H1 (cell line): ENCODE measurements around the gene ERGIC3. TPM values are rescaled to one million over a fixed set of nuclear protein-coding genes. Genes with fewer than 3 reads are reported as not detected.

Experiments used
- CTCF ChIA-PET: fragments of 300-600 bp; sonication (Branson Sonifier 250); formaldehyde crosslinking; loops from one replicate; lab custom pipeline; 2021; ENCODE audit not compliant: partially characterized antibody; lab: Charles Lee
- POLR2A ChIA-PET: fragments of 300-600 bp; sonication (Branson Sonifier 250); formaldehyde crosslinking; loops from one replicate; lab custom pipeline; 2021; ENCODE audit warnings: inconsistent platforms; ENCODE audit not compliant: partially characterized antibody; lab: Charles Lee
- DNase-seq, 2 experiments: peaks; one replicate each; pipeline versions ENCODE4 v3.0.0 to v3.0.0-alpha.2; 2010 to 2022; ENCODE audit warnings: low spot score in 2 of 2, low read depth in 1 of 2, mixed read lengths in 1 of 2
- FAIRE-seq: peaks from 2 replicates; lab custom pipeline; 2011; peaks lifted over from hg19 to GRCh38; lab: Jason Lieb, UNC
- H2AFZ ChIP-seq: 2 replicates; pipeline ENCODE4 v1.8.1; 2012; ENCODE audit warnings: low read length, inconsistent platforms
- H2AK5ac ChIP-seq: 2 replicates; pipeline ENCODE4 v1.6.1; 2013; ENCODE audit warnings: low read depth, low read length
- H2BK120ac ChIP-seq: replicated peaks from 2 replicates; pipeline ENCODE3; 2013; ENCODE audit warnings: low read depth, low read length, inconsistent platforms
- H2BK12ac ChIP-seq: 2 replicates; pipeline ENCODE4 v1.6.1; 2013; ENCODE audit warnings: low read depth, low read length
- H2BK15ac ChIP-seq: 2 replicates; pipeline ENCODE4 v1.6.1; 2013; ENCODE audit warnings: low read length
- H2BK20ac ChIP-seq: 2 replicates; pipeline ENCODE4 v1.6.1; 2013; ENCODE audit warnings: low read length
- H2BK5ac ChIP-seq: 2 replicates; pipeline ENCODE4 v1.6.1; 2013; ENCODE audit warnings: low read depth, low read length
- H3K14ac ChIP-seq: 2 replicates; pipeline ENCODE4 v1.6.1; 2013; ENCODE audit warnings: inconsistent platforms; ENCODE audit not compliant: insufficient read length
- H3K18ac ChIP-seq: 2 replicates; pipeline ENCODE4 v1.6.1; 2013; ENCODE audit warnings: low read length; ENCODE audit errors: extremely low read depth
- H3K23ac ChIP-seq: 2 replicates; pipeline ENCODE4 v1.6.1; 2013; ENCODE audit warnings: inconsistent platforms; ENCODE audit not compliant: insufficient read length
- H3K23me2 ChIP-seq: 2 replicates; pipeline ENCODE4 v1.6.1; 2013; ENCODE audit warnings: low read depth, low read length
- H3K27ac ChIP-seq: 2 replicates; pipeline ENCODE4 v1.6.1; 2011; ENCODE audit warnings: low read depth, low read length, inconsistent platforms
- H3K27me3 ChIP-seq, 4 experiments: replicated peaks in 1 of 4; 1 replicate in 1 of 4; 2 replicates in 3 of 4; pipeline versions ENCODE4 v1.6.1 to v1.8.1; 2011 to 2013; ENCODE audit warnings: low read length in 3 of 4, mild to moderate bottlenecking in 3 of 4, inconsistent platforms in 2 of 4, mixed read lengths in 2 of 4, moderate library complexity in 1 of 4; ENCODE audit not compliant: control insufficient read depth in 3 of 4, insufficient read depth in 3 of 4; ENCODE audit errors: extremely low read depth in 1 of 4
- H3K36me3 ChIP-seq, 4 experiments: 2 replicates each; pipeline versions ENCODE4 v1.6.1 to v1.8.1; 2011 to 2013; ENCODE audit warnings: mild to moderate bottlenecking in 4 of 4, low read length in 3 of 4, moderate library complexity in 2 of 4, control low read depth in 1 of 4, inconsistent platforms in 1 of 4; ENCODE audit not compliant: insufficient read depth in 4 of 4, control insufficient read depth in 2 of 4
- H3K4ac ChIP-seq: replicated peaks from 2 replicates; pipeline ENCODE3; 2013; ENCODE audit warnings: low read length, low read depth, mixed read lengths, inconsistent platforms; ENCODE audit not compliant: insufficient read length
- H3K4me1 ChIP-seq, 4 experiments: replicated peaks in 1 of 4; 1 replicate in 1 of 4; 2 replicates in 3 of 4; pipeline versions ENCODE4 v1.6.1 to v1.8.1; 2011 to 2013; ENCODE audit warnings: low read length in 3 of 4, inconsistent platforms in 2 of 4, mixed read lengths in 1 of 4; ENCODE audit not compliant: insufficient read depth in 4 of 4, control insufficient read depth in 3 of 4
- H3K4me2 ChIP-seq, 2 experiments: 2 replicates each; pipeline versions ENCODE4 v1.6.1 to v1.8.1; 2011 to 2013; ENCODE audit warnings: low read depth in 2 of 2, low read length in 2 of 2, control low read depth in 1 of 2, inconsistent platforms in 1 of 2, mild to moderate bottlenecking in 1 of 2; ENCODE audit not compliant: insufficient read depth in 1 of 2
- H3K4me3 ChIP-seq, 4 experiments: fragments of 200-600, 300-600 bp in 1 of 4; sonication (generic), shearing (Covaris generic), sonication (Bioruptor Twin) in 1 of 4; 2 replicates each; pipeline versions ENCODE4 v1.5.1 to v1.8.1; 2011 to 2016; ENCODE audit warnings: low read length in 4 of 4, low read depth in 3 of 4, control low read depth in 2 of 4, inconsistent platforms in 2 of 4, mild to moderate bottlenecking in 2 of 4, mixed read lengths in 1 of 4, moderate library complexity in 1 of 4; ENCODE audit not compliant: insufficient read depth in 2 of 4; ENCODE audit errors: extremely low read depth in 1 of 4
- H3K56ac ChIP-seq: replicated peaks from 2 replicates; pipeline ENCODE3; 2013; ENCODE audit warnings: low read depth, mild to moderate bottlenecking, mixed read lengths, low read length, inconsistent platforms; ENCODE audit not compliant: insufficient read length
- H3K79me1 ChIP-seq: 2 replicates; pipeline ENCODE4 v1.6.1; 2013; ENCODE audit warnings: low read depth, low read length, control low read depth
- H3K79me2 ChIP-seq, 2 experiments: 2 replicates each; pipeline versions ENCODE4 v1.6.1 to v1.8.1; 2012 to 2013; ENCODE audit warnings: low read length in 2 of 2, mild to moderate bottlenecking in 2 of 2, inconsistent platforms in 1 of 2; ENCODE audit not compliant: insufficient read depth in 2 of 2, control insufficient read depth in 1 of 2
- H3K9ac ChIP-seq, 4 experiments: replicated peaks in 1 of 4; 1 replicate in 1 of 4; 2 replicates in 3 of 4; pipeline versions ENCODE4 v1.6.1 to v1.8.1; 2011 to 2013; ENCODE audit warnings: low read depth in 3 of 4, low read length in 3 of 4, control low read depth in 2 of 4, mild to moderate bottlenecking in 2 of 4, moderate library complexity in 2 of 4, inconsistent platforms in 1 of 4; ENCODE audit errors: extremely low read depth in 1 of 4
- H3K9me3 ChIP-seq, 2 experiments: 2 replicates each; pipeline versions ENCODE4 v1.6.1 to v1.8.1; 2012 to 2013; ENCODE audit warnings: mild to moderate bottlenecking in 2 of 2, moderate library complexity in 2 of 2, control low read depth in 1 of 2, inconsistent platforms in 1 of 2, low read depth in 1 of 2, low read length in 1 of 2, mixed read lengths in 1 of 2; ENCODE audit not compliant: insufficient read depth in 2 of 2
- H4K20me1 ChIP-seq, 2 experiments: replicated peaks in 1 of 2; 2 replicates each; pipeline versions ENCODE3 to v1.8.1; 2011 to 2013; ENCODE audit warnings: inconsistent platforms in 2 of 2, low read length in 2 of 2, mild to moderate bottlenecking in 1 of 2; ENCODE audit not compliant: insufficient read depth in 2 of 2, control insufficient read depth in 1 of 2
- H4K5ac ChIP-seq: 2 replicates; pipeline ENCODE4 v1.6.1; 2013; ENCODE audit warnings: low read length, low read depth, mixed read lengths, inconsistent platforms; ENCODE audit not compliant: insufficient read length
- H4K8ac ChIP-seq: 2 replicates; pipeline ENCODE4 v1.8.0; 2013; ENCODE audit warnings: mild to moderate bottlenecking, moderate library complexity, low read length, inconsistent platforms; ENCODE audit not compliant: insufficient read depth; ENCODE audit errors: extremely low read depth
- H4K91ac ChIP-seq: replicated peaks from 2 replicates; pipeline ENCODE3; 2013; ENCODE audit warnings: low read length, mixed read lengths, inconsistent platforms; ENCODE audit not compliant: insufficient read length
- BCL11A ChIP-seq, 2 experiments: IDR thresholded peaks; one replicate each; pipeline ENCODE4 v1.6.1; 2011; ENCODE audit warnings: low read depth in 2 of 2, low read length in 2 of 2, mild to moderate bottlenecking in 2 of 2
- CBX8 ChIP-seq: fragments of 300-800, 300-1000 bp; sonication (generic); IDR thresholded peaks from 2 replicates; pipeline ENCODE4 v1.7.1; 2016; ENCODE audit warnings: low read depth, low read length, borderline replicate concordance
- CREB1 ChIP-seq: IDR thresholded peaks from 2 replicates; pipeline ENCODE4 v1.6.1; 2012; ENCODE audit warnings: inconsistent platforms
- EP300 ChIP-seq, 2 experiments: IDR thresholded peaks; 1 replicate in 1 of 2; 2 replicates in 1 of 2; pipeline ENCODE4 v1.6.1; 2011 to 2012; ENCODE audit warnings: low read depth in 2 of 2, low read length in 2 of 2, mild to moderate bottlenecking in 2 of 2, borderline replicate concordance in 1 of 2, inconsistent platforms in 1 of 2, moderate library complexity in 1 of 2
- GTF2F1 ChIP-seq: IDR thresholded peaks from 2 replicates; pipeline ENCODE4 v1.6.1; 2012; ENCODE audit warnings: low read depth, low read length, improper control_type of control experiment, borderline replicate concordance
- NRF1 ChIP-seq: IDR thresholded peaks from 2 replicates; pipeline ENCODE4 v1.6.1; 2011; ENCODE audit warnings: mild to moderate bottlenecking, low read depth, low read length, improper control_type of control experiment
- PHF8 ChIP-seq: fragments of 200-600 bp; sonication (generic); conservative IDR thresholded peaks from 2 replicates; pipeline ENCODE4 v1.7.1; 2012; ENCODE audit warnings: low read depth, mild to moderate bottlenecking, inconsistent platforms, low read length, moderate library complexity
- POU5F1 ChIP-seq: IDR thresholded peaks from 2 replicates; pipeline ENCODE4 v1.6.1; 2011; ENCODE audit warnings: low read depth, mild to moderate bottlenecking, low read length, moderate library complexity
- RXRA ChIP-seq: IDR thresholded peaks from 2 replicates; pipeline ENCODE4 v1.6.1; 2011; ENCODE audit warnings: low read depth, mild to moderate bottlenecking, low read length, moderate library complexity; ENCODE audit not compliant: insufficient read depth
- SP1 ChIP-seq: IDR thresholded peaks from 2 replicates; pipeline ENCODE4 v1.6.1; 2011; ENCODE audit warnings: low read depth, low read length
- TCF12 ChIP-seq: IDR thresholded peaks from 2 replicates; pipeline ENCODE4 v1.6.1; 2011; ENCODE audit warnings: low read depth, mild to moderate bottlenecking, low read length
- TEAD4 ChIP-seq: IDR thresholded peaks from 2 replicates; pipeline ENCODE4 v1.6.1; 2012; ENCODE audit warnings: low read depth, low read length, inconsistent platforms, mixed read lengths
- USF2 ChIP-seq: IDR thresholded peaks from 2 replicates; pipeline ENCODE4 v1.6.1; 2011; ENCODE audit warnings: low read length, improper control_type of control experiment
- YY1 ChIP-seq: IDR thresholded peaks from 2 replicates; pipeline ENCODE4 v1.6.1; 2011; ENCODE audit warnings: low read depth, mild to moderate bottlenecking, low read length
- WGBS, 2 experiments: shearing (Covaris generic) in 1 of 2; methylation state at CpG; one replicate each; pipeline versions ENCODE4 v1.1.6 to v1.1.7; 2013 to 2015; ENCODE audit warnings: low lambda C conversion rate in 2 of 2, mixed read lengths in 2 of 2, inconsistent platforms in 1 of 2, low coverage in 1 of 2, missing lambda C conversion rate in 1 of 2; ENCODE audit not compliant: insufficient replicate concordance in 2 of 2, insufficient coverage in 1 of 2, insufficient read length in 1 of 2; ENCODE audit errors: extremely low coverage in 1 of 2, missing lambda C conversion rate in 1 of 2; 5-methylcytosine and 5-hydroxymethylcytosine counted together
- polyA plus RNA-seq, 7 experiments: library from polyadenylated mRNA; depleted of rRNA in 3 of 7; stranded (reverse) in 5 of 7; unstranded in 2 of 7; fragments of >200 nt in 5 of 7; fragments of 200-250 nt in 2 of 7; gene quantifications; 1 replicate in 5 of 7; 2 replicates in 1 of 7; 4 replicates in 1 of 7; pipeline versions ENCODE4 v1.2.1 to v1.2.3, GENCODE V29; 2011 to 2013; ENCODE audit warnings: missing spikeins in 2 of 7, mixed read lengths in 2 of 7
- total RNA-seq: library from RNA; stranded (reverse); fragmentation: NEBNext Ultra II Directional; extraction: Animal tissue kit (Norgen Biotek cat#: 25700); gene quantifications from 2 replicates; pipeline ENCODE4 v1.2.1, GENCODE V29; 2021

ERGIC3 gene
- total and polyA plus RNA-seq, 2 of the 8 experiments (the other 6 are each of a cell fraction or from before 2014, with no cell fraction given): 178 to 341 TPM

- H2BK15ac ChIP-seq: no peak overlapping the region
- FAIRE-seq: no peak
- no peak for TF ChIP-seq TCF12
- no peak for TF ChIP-seq RXRA
- no peak for TF ChIP-seq USF2
- no peak for TF ChIP-seq YY1
- TF ChIP-seq CBX8: no peak
- TF ChIP-seq TEAD4: no peak
- TF ChIP-seq NRF1: no peak
- TF ChIP-seq EP300 (IDR thresholded peaks at IDR 0.05; ENCODE audit: borderline replicate concordance in 1 of 2, low read depth in 2 of 2, low read length in 2 of 2): no peak
- no peak for TF ChIP-seq SP1
- TF ChIP-seq BCL11A (IDR thresholded peaks at IDR 0.05; ENCODE audit: low read depth in 2 of 2, low read length in 2 of 2): no peak
- TF ChIP-seq PHF8: no peak
- no peak for TF ChIP-seq CREB1
- TF ChIP-seq GTF2F1: no peak
- TF ChIP-seq POU5F1: no peak
Measured at GRCh38 chr20:35499271-35499670, 42.6 kb upstream of the ERGIC3 start.

More at GRCh38 chr20:35499271-35499670, 42.6 kb upstream of the ERGIC3 start:
- ChIA-PET CTCF (interaction anchor here (1.0 to 4.1 kb wide), 8 partner anchors 9 to 90 kb away, joined by 3 to 25 read pairs (median 3); no protein-coding TSS in a partner anchor), POLR2A (interaction anchor here (0.6 to 1.5 kb wide), 3 partner anchors 14 to 1264 kb away, joined by 3 to 4 read pairs (median 3); no protein-coding TSS in a partner anchor)
- no peak overlapping the region for H2BK20ac ChIP-seq
- H4K20me1 ChIP-seq: peaks cover 0 to 2% of the 10 kb centered on the region in 2 experiments
- no peaks in the 10 kb centered on the region for H3K79me2 ChIP-seq
- H2BK120ac ChIP-seq: no peak overlapping the region
- H3K4me3 ChIP-seq: no peak overlapping the region
- no peak overlapping the region for H2BK12ac ChIP-seq
- H2AK5ac ChIP-seq: no peak overlapping the region
- H2AFZ ChIP-seq: no peak overlapping the region
- no peaks in the 10 kb centered on the region for H3K27me3 ChIP-seq
- no peak overlapping the region for H4K5ac ChIP-seq
- H4K91ac ChIP-seq: no peak overlapping the region
- no peak overlapping the region for H2BK5ac ChIP-seq
- no peak overlapping the region for H3K18ac ChIP-seq
- no peak overlapping the region for H3K14ac ChIP-seq
- peaks cover 26 to 78% (median 60%) of the 10 kb centered on the region in 4 experiments for H3K36me3 ChIP-seq
- no peak overlapping the region for H3K56ac ChIP-seq
- H3K9me3 ChIP-seq: no peaks in the 10 kb centered on the region
- H3K23ac ChIP-seq: no peak overlapping the region
- 95% methylated on average over 1 of the region's 1 CpG; no CpG with 5 or more reads in 1 of the 2 experiments for WGBS, 2 experiments
- H3K79me1 ChIP-seq: no peaks in the 10 kb centered on the region
- no peak overlapping the region for H3K27ac ChIP-seq
- H3K4me1 ChIP-seq: no peaks in the 10 kb centered on the region
- no peak overlapping the region for H3K9ac ChIP-seq
- no peak overlapping the region for H3K4me2 ChIP-seq
- H3K23me2 ChIP-seq: no peaks in the 10 kb centered on the region
- no peak overlapping the region for H3K4ac ChIP-seq
- no peak overlapping the region for H4K8ac ChIP-seq
- no peak for DNase-seq
